ENCODE data around the gene OBSCN.
"Not testable (repeated sequence)": the region's sequence is repeated elsewhere in the genome, so short reads cannot be mapped to it uniquely, and the experiment has no call there.

OBSCN gene

DNA sequence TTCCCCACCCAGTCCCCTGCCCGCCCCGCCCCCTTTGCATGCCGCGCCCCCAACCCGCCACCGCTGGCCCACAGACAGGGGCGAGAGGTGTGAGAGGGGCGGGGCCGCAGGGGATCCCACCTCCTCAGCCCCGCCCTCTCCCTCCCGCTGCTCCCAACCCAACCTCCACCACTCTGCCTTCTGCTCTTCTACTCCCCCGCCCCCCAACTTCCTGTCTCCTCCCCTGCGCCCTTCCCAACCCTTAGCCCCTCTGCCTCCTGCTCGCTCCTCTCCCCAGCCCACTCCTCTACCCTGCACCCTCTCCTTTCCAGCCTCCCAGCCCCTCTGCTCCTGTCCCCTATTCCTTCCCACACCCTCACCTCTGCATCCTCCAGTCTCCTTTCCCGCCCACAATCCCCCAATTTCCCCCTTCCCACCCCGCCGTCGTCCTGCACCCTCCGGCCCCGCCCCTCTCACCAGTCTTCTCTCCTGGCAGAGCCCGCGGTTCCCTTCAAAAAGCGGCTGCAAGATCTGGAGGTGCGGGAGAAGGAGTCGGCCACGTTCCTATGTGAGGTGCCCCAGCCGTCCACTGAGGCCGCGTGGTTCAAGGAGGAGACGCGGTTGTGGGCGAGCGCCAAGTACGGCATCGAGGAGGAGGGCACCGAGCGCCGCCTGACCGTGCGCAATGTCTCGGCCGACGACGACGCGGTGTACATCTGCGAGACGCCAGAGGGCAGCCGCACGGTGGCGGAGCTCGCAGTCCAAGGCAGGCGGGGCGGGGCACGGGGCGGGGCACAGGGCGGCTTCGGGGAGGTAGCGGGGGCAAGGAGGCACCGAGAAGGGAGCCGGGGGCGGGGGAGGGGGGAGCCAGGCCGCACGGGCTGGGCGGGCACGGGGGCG lies 5.4 kb downstream of the OBSCN start:
- DNase-seq (ENCODE audit: low spot score), result peak; percentile 95

DNA sequence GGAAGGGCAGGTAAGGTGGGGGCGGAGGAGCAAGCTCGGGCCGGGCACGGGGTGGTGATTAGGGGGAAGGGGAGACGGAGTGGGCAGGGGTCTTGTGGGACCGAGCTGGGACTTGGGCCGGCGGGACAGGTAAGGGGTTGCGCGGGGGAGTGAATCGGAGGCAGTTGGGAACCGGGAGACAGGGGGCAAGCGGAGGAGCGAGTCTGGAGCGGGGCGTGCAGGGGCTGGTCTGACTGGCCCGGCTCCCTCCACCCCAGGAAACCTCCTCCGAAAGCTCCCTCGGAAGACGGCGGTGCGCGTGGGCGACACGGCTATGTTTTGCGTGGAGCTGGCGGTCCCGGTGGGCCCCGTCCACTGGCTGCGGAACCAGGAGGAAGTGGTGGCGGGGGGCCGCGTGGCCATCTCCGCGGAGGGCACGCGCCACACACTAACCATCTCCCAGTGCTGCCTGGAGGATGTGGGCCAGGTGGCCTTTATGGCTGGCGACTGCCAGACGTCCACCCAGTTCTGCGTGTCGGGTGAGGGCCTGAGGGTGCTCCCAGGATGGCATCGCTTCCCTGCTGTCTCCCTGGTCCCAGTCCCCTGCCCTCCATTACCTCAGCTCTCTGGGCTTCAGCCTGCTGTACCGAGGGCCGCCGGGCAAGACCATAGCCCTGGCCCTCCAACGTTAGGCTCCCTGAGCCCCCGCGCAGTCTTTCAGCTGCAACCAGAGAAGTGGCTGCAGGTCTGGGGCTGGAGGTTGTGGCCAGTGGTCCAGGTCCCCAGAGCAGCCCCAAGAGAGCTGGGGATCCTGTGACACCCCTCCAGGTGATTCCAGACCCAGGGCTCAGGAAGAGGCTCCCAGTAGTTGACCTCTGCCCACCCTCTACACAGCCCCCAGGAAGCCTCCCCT lies 6.3 kb downstream of the OBSCN start:
- DNase-seq (ENCODE audit: low spot score), result no peak

DNA sequence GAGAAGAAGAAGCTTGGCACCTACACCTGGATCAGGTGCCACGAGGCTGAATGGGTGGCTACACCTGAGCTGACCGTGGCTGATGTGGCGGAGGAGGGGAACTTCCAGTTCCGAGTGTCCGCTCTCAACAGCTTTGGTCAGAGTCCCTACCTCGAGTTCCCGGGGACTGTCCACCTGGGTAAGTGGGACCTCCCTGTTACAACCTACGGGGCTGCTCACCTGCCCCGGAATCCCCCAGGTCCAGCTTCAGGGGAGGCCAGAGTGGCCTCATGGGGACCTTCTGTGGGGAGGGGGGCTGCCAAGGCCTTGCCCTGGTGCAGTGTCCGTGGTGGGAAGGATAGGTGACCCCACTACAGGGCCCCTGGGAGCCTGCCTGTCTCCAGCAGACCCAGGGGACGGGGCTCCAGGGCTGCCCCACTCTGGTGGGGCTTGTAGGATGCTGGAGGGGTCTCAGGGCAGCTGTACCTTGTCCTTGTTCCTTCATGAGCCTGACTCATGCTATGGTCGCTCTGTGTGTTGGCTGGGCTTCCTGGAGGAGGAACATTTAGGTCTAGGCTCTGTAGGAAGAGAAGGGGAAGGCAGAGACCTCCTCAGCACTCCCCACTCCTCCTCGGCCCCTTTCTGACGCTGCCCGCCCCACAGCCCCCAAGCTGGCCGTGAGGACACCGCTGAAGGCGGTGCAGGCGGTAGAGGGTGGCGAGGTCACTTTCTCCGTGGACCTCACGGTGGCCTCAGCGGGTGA lies 7.2 kb downstream of the OBSCN start:
- no peak for DNase-seq (ENCODE audit: low spot score)

DNA sequence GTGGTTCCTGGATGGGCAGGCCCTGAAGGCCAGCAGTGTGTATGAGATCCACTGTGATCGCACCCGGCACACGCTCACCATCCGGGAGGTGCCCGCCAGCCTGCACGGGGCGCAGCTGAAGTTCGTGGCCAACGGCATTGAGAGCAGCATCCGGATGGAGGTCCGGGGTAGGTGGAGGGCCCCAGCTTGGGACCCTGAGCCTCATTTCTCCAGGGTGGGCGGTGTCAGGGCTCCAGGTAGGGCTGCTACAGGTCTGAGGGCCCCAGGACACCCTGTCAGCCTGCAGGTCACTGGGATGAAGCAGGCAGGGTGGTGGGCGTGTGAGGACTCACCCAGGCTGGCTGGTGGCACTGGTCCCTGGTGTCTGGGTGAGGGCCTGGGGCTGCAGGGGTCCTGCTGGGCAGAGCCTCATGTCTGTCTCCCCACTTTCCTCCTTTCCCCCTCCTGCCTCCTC lies 7.8 kb downstream of the OBSCN start:
- no peak for DNase-seq (ENCODE audit: low spot score)

DNA sequence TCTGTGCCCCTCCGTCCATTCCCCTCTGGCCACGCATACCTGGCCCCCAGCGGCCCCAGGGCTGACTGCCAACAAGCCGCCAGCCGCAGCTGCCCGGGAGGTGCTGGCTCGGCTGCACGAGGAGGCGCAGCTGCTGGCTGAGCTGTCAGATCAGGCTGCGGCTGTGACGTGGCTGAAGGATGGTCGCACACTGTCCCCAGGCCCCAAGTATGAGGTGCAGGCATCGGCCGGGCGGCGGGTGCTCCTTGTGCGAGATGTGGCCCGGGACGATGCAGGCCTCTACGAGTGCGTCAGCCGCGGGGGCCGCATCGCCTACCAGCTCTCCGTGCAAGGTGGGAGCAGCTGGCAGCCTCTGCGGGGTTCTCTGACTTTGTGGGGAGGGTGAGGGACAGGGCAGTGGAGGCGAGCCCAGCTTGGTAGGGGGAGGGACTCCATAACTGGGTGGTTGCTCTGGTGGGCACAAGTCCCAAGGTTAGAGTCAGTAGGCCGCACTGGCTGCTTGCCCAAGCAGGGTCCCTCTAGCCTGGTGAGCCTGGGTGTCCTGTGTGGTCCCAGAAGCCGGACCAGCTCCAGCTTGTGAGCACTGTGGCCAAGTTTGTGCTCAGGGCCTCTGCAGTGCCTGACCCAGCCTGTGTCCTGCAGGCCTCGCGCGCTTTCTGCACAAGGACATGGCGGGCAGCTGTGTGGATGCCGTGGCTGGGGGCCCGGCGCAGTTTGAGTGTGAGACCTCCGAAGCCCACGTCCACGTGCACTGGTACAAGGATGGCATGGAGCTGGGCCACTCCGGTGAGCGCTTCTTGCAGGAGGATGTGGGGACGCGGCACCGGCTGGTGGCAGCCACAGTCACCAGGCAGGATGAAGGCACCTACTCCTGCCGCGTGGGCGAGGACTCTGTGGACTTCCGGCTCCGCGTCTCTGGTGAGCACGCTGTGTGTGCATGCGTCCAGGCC lies 8.8 kb downstream of the OBSCN start:
- no peak for DNase-seq (ENCODE audit: low spot score)

DNA sequence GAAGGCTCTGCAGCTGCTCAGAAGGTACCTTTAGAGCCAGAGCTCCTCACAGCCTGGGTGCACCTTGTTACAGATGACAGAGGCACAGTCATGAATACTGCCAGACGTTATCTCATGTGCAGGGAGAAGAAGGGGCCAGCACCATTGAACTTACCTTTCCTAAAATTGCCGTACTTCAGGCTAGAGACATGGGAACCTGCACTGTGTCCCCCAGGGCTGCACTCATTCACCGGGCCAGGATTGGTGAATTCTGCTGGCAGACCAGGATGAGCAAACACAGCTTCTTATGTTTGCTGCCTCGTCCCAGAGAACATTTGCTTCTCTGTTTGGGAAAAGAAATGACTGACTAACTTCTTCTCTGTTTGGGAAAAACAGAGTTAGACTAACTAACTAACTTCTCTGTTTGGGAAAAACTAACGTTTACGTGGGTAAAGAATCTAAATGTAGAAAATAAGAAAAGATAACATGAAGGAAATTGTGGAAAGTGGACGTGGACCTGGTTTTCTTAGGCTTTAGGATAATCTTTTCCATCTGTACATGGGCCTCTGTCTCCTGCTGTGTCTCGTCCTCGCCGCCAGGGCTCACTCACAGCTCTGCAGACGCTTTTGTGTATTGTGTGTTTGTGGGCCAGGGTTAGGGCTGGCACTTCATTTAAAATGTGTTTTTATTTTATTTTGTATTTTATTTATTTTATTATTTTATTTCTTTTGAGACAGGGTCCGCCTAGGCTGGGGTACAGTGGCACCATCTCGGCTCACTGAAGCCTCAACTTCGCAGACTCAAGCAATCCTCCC lies 9.9 kb downstream of the OBSCN start:
- peak; percentile 53 for DNase-seq (ENCODE audit: low spot score)

DNA sequence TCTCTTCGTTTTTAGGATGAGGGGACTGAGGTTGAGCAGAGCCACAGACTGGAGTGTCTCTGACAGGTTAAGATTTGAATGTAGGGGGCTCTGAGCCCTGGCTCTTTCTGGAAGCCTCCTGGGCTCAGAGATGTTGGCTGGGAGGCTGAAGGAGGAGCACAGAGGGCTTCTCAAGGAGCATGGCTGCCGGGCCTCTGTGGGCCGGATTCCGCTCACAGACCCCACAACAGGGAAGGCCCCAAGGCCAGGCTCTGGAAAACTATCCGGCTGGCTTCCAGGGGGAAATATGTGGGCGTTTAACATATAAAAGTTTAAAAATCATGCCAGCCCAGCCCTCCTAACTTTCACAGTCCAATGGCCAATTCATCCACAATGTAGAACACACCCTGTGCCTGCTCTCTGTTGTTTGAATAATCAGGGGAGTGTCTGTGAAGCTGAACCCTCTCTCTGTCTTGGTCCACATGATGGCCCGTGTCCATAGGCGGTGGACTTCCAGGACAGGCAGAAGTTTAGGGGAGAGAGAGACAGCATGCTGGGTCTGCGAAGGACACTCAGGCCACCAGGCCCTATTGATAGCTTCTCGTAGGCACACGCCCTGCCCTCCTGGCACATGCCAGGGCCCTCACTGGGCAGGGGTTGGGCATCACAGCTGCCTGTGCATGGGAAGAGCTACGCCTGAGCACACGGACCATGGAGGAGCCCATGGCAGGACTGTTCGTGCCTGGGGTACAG lies 10.8 kb downstream of the OBSCN start:
- DNase-seq (ENCODE audit: low spot score), result no peak

DNA sequence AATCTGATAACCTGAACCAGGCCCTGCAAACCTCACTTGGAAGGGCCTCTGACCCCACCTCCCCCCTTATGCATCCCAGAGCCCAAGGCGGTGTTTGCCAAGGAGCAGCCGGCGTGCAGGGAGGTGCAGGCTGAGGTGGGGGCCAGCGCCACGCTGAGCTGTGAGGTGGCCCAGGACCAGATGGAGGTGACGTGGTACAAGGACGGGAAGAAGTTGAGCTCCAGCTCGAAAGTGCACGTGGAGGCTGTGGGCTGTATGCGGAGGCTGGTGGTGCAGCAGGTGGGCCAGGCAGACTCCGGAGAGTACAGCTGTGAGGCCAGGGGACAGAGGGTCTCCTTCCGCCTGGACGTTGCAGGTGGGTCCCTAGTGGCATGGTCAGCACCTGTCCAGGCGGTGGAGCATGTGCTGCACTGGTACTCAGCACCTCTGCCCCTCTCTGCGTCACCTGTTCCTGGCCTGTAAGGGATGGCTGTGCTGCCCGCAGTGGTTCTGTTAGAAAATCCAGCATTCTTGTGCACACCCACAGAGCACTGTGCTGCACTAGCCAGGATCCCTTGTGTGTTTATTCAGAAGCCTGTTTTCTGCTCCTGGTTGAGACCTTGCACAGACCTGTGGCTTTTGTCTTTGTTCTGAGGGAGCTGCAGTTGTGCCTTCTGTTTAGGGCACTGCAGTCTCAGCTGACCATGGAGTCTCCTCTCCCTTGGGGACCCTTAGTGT lies 11.6 kb downstream of the OBSCN start:
- no peak for DNase-seq (ENCODE audit: low spot score)

DNA sequence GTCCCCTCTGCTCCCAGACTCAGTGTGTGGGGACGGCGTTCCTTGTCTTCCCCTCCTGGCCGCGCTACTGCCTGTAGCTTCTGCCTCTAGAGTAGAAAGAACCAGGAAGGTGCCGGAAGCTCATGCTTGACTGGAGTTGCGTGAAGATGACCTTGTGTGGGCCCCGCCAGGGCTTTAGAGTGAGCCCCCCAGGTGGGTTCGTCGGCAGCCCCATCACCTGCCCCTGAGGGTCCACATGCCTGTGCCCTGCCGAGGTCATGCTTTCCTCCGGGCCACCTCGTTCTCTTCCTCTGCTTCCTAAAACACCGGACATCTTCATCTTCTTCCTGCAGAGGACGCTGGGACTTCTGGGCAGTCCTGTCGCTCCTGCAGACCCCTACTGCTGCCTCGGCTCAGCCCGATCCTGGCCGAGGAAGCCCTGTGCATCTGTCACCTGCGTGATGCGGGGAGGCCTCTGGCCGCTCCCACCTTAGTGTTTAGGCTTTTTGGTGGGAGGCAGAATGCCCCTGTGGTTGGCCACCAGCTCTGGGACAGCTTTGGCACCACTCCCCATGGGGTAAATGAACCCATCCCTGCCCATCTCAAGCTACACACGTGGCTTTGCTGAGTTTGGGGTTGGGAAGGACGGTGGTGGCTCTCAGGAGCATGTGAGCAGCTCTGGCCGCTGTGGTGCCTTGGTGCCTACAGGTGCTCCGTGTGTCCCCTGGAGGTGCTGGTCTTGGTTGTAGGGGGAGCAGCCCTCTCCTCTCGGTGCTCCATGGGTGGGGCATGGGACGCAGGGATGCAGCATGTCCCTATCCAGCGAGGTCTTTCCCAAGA lies 12.3 kb downstream of the OBSCN start:
- no peak for DNase-seq (ENCODE audit: low spot score)

DNA sequence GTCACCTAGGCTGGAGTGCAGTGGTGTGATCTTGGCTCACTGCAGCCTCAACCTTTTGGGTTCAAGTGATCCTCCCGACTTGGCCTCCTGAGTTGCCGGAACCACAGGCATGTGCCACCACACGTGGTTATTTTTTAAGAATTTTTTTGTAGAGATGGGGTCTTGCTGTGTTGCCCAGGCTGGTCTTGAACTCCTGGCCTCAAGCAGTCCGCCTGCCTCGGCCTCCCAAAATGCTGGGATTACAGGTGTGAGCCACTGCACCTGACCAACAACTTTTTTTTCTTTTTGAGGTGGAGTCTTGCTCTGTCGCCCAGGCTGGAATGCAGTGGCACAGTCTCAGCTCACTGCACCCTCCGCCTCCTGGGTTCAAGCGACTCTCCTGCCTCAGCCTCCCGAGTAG lies 13.3 kb downstream of the OBSCN start:
- DNase-seq (ENCODE audit: low spot score), result not testable (repeated sequence)

DNA sequence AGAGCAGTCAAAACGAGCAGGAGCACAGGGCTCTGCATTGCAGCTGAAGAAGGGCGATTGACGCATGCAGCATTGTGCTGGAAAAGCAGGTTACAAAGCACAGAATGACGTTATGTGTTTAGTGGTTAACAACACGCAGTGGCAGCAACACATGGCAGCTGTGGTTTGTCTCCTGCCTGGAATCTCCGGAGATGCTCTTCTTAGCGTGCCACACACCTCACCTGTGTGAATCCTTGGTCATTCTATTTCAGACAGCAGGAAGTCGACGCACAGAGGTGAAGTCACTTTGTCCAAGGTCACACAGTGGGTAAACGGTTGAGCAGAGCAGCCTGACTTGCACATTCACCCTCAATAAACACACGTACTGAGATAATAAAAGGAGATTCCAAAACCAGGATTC lies 14.7 kb downstream of the OBSCN start:
- no peak for DNase-seq (ENCODE audit: low spot score)

DNA sequence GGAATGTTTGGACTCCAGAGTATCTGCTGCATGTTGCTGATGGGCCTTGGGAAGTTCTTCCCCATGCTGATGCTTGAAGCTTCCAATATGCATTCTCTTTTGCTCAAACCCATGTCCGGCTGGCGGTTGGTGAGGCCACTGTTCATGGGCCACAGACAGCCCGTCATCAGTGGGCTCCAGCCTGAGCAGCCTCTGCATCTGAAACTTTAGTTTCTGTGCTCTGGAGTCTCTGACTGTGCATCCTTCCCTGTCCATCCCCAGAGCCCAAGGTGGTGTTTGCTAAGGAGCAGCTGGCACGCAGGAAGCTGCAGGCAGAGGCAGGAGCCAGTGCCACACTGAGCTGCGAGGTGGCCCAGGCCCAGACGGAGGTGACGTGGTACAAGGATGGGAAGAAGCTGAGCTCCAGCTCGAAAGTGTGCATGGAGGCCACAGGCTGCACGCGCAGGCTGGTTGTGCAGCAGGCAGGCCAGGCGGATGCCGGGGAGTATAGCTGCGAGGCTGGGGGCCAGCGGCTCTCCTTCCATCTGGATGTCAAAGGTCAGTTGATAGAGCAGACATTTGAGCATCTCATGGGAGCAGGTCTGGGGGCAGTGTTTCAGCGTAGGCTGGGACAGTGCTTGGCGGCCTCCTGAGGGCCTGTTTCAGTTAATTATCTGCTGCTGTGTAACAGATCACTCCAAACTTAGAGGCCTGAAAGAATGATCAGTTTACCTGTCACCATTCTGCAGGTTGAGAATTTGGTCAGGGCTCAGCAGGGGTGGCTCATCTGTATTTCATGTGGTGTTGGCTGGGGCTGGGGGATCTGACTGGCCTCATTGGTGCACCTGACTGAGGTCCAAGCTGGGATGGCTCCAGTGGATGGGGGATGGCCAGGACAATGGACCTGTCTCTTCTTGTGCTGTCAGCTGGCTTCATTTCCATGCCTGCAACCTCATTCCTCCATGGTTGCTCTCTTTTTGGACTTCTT lies 16.6 kb downstream of the OBSCN start:
- DNase-seq (ENCODE audit: low spot score), result no peak

DNA sequence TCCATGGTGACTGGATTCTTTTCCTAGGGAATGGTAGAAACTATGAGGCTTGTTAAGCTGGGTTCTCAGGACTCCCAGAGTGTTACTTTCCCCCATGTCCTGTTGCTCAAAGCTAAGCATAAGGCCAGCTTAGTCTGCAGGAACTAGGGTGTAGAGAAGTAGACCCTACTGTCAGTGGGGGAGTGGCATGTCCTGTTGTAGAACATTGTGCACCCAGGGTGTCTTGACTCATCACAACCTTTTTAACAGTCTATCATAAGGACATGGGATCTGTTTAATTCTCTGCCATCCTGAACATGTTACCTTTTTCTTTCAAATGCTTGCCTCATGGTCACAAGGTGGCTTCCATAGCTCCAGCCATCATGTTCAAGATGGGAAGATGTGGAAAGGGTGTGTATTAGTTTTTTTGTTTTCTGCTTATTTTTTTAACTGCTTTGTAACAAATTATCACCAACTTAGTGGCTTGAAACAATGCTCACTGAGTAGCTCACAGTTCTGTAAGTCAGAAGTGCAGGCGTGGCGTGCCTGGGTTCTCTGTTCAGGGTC lies 17.4 kb downstream of the OBSCN start:
- no peak for DNase-seq (ENCODE audit: low spot score)

DNA sequence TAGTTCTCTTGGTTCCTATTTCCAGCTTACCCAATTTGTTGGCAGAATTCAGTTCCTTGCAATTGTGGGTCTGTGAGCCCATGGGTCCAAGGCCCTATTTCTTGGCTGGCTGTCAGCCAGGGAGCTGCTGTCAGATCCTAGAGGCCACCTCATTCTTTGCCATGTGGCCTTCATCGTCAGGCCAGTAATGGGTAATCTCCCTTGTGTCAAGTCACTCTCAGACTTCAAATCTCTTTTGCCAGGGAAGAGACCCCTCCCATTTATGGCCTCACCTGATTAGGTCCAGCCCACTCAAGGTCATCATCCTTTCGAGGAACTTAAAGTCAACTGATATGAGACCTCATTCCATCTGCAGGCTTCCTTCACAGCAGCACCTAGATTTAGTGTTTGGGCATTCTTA lies 17.9 kb downstream of the OBSCN start:
- no peak for DNase-seq (ENCODE audit: low spot score)

DNA sequence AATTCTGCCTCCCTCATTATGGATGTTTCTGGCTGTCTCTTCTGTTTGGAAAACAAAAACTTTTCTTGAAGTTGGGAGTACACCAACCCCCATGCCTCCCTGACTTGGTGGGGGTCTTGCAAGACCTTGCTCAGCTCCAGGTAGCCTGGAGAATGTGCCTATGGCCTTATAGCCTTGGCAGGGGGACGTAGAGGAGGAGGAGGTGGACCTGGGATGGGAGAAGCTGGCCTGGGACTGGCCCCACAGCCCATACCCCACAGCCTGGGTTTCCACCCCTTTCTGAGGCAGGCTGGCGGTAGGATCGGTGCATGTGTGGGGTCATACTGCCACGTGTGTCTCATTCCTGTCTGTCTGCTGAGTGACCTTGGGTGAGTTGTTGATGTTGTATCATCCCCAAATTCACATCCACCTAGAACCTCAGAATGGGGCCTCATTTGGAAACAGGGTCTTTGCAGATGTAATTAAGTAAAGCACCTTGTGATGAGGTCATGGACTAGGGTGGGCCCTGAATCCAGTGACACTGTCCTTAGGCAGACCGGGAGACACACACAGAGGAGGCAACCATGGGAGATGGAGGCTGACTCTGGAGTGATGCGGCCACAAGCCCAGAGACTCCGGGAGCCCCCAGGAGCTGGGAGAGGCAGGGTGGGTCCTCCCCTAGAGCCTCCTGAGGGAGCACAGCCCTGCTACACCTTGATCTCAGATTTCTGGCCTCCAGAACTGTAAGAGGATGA lies 18.5 kb downstream of the OBSCN start:
- DNase-seq (ENCODE audit: low spot score), result no peak

Data from AG20443 (cell line).